GM12878 (cell line): ENCODE data around the gene TPSB2. TPM values are rescaled to one million over a fixed set of nuclear protein-coding genes. Genes with fewer than 3 reads are reported as not detected.
"Not testable (repeated sequence)": the region's sequence is repeated elsewhere in the genome, so short reads cannot be mapped to it uniquely, and the experiment has no call there.

ENCODE experiments used
- ATAC-seq: fragments of 200-7000 bp; cut with Tn5 transposase; 3 replicates; pipeline ENCODE4 v1.9.1; 2020; ENCODE audit warnings: mild to moderate bottlenecking, moderate library complexity
- BruUV-seq: library from RNA; stranded (reverse); fragments of 400-500 nt; replicated peaks from 2 replicates; lab custom pipeline; 2021; lab: Mats Ljungman, UMichigan
- CTCF ChIA-PET: fragments of 300-600 bp; sonication (Branson Sonifier 250); formaldehyde crosslinking; extraction: SDS; loops from one replicate; lab custom pipeline; 2021; ENCODE audit warnings: inconsistent platforms; lab: Yijun Ruan, JAX
- POLR2A ChIA-PET: fragments of 350-600 bp; formaldehyde crosslinking; extraction: SDS; loops from one replicate; lab custom pipeline; 2021; ENCODE audit warnings: inconsistent platforms; lab: Charles Lee
- RAD21 ChIA-PET: fragments of 300-600 bp; sonication (Branson Sonifier 250); formaldehyde crosslinking; loops from one replicate; lab custom pipeline; 2023; ENCODE audit warnings: antibody characterized with exemption; ENCODE audit not compliant: unreplicated experiment; lab: Charles Lee
- SMC1A ChIA-PET: fragments of 300-600 bp; sonication (Branson Sonifier 250); formaldehyde crosslinking; loops from one replicate; lab custom pipeline; 2023; ENCODE audit not compliant: unreplicated experiment, uncharacterized antibody; lab: Charles Lee
- DNase-seq: peaks from one replicate; pipeline ENCODE4 v3.0.0-alpha.2; 2011; ENCODE audit warnings: low read depth, low spot score
- FAIRE-seq: peaks from 3 replicates; lab custom pipeline; 2011; peaks lifted over from hg19 to GRCh38; lab: Jason Lieb, UNC
- H2AFZ ChIP-seq: 2 replicates; pipeline ENCODE4 v1.6.0; 2011; ENCODE audit warnings: low read depth, low read length, control low read depth; ENCODE audit not compliant: control insufficient read depth
- H3K27ac ChIP-seq: 2 replicates; pipeline ENCODE4 v1.5.1; 2011; ENCODE audit warnings: control low read depth; ENCODE audit not compliant: control insufficient read depth, insufficient read depth
- H3K27me3 ChIP-seq, 2 experiments: replicated peaks in 1 of 2; 2 replicates each; pipeline versions ENCODE4 v1.6.0 to v1.6.1; 2011; ENCODE audit warnings: low read length in 1 of 2; ENCODE audit not compliant: control insufficient read depth in 2 of 2, insufficient read depth in 2 of 2
- H3K36me3 ChIP-seq, 2 experiments: 2 replicates each; pipeline ENCODE4 v1.5.1; 2011; ENCODE audit warnings: low read length in 1 of 2; ENCODE audit not compliant: control insufficient read depth in 2 of 2, insufficient read depth in 2 of 2
- H3K4me1 ChIP-seq: 2 replicates; pipeline ENCODE4 v1.6.1; 2011; ENCODE audit warnings: mild to moderate bottlenecking, low read length, moderate library complexity, mixed read lengths; ENCODE audit not compliant: control insufficient read depth, insufficient read depth
- H3K4me2 ChIP-seq: 2 replicates; pipeline ENCODE4 v1.6.0; 2011; ENCODE audit warnings: control low read depth; ENCODE audit not compliant: control insufficient read depth, insufficient read depth
- H3K4me3 ChIP-seq: fragments of 200-600 bp; sonication (generic); 2 replicates; pipeline ENCODE4 v1.5.1; 2016
- H3K79me2 ChIP-seq: 2 replicates; pipeline ENCODE4 v1.6.0; 2011; ENCODE audit warnings: low read length; ENCODE audit not compliant: control insufficient read depth, insufficient read depth
- H3K9ac ChIP-seq: 2 replicates; pipeline ENCODE4 v1.8.0; 2011; ENCODE audit warnings: low read length, control low read depth, mixed read lengths; ENCODE audit not compliant: control insufficient read depth, insufficient read depth
- H3K9me3 ChIP-seq: replicated peaks from 3 replicates; pipeline ENCODE4 v1.5.1; 2011; ENCODE audit warnings: mild to moderate bottlenecking, low read length; ENCODE audit not compliant: control insufficient read depth, insufficient read depth
- H4K20me1 ChIP-seq: 2 replicates; pipeline ENCODE4 v1.6.0; 2011; ENCODE audit not compliant: control insufficient read depth, insufficient read depth
- BMI1 ChIP-seq: fragments of 450-650 bp; IDR thresholded peaks from 2 replicates; pipeline ENCODE4 v1.6.1; 2016; ENCODE audit warnings: mild to moderate bottlenecking, moderate library complexity, borderline replicate concordance
- WGBS: methylation state at CpG from one replicate; pipeline ENCODE4 v1.1.6; 2016; ENCODE audit warnings: low lambda C conversion rate; ENCODE audit not compliant: insufficient replicate concordance, insufficient coverage; ENCODE audit errors: missing lambda C conversion rate; 5-methylcytosine and 5-hydroxymethylcytosine counted together
- in situ Hi-C: fragments of 300-500 bp; cut with MboI; formaldehyde crosslinking; loops from 9 replicates; pipeline ENCODE4 v1.14.3; 2018; ENCODE audit warnings: mixed read lengths
- intact Hi-C: fragments of 100-400 bp; cut with micrococcal nuclease; formaldehyde crosslinking; loops from one replicate; pipeline ENCODE4 v1.14.2; 2022; ENCODE audit not compliant: unreplicated experiment
- polyA plus RNA-seq, 11 experiments: library from polyadenylated mRNA; depleted of rRNA in 4 of 11; unstranded in 6 of 11; stranded (reverse) in 5 of 11; fragments of >200 nt; fragmentation: Nextera tagmentation in 4 of 11; fragmentation: Illumina TruSeq in 1 of 11; extraction: Ambion mirVana in 4 of 11; extraction: Trizol in 1 of 11; gene quantifications; 1 replicate in 1 of 11; 2 replicates in 10 of 11; pipeline versions ENCODE4 v1.2.1 to v1.2.3, GENCODE V29; 2011 to 2016; ENCODE audit warnings: inconsistent platforms in 2 of 11, missing spikeins in 2 of 11, low read depth in 1 of 11
- total RNA-seq, 4 experiments: library from RNA; depleted of rRNA in 3 of 4; stranded (reverse); fragments of >200 nt in 3 of 4; fragmentation: Illumina TruSeq in 1 of 4; extraction: Trizol in 1 of 4; gene quantifications; 2 replicates each; pipeline versions ENCODE4 v1.2.1 to v1.2.3, GENCODE V29; 2013 to 2021

The TPSB2 gene
- total and polyA plus RNA-seq, 10 of the 15 experiments (the other 5 are each of a cell fraction or from before 2014, with no cell fraction given) = not detected

DNA sequence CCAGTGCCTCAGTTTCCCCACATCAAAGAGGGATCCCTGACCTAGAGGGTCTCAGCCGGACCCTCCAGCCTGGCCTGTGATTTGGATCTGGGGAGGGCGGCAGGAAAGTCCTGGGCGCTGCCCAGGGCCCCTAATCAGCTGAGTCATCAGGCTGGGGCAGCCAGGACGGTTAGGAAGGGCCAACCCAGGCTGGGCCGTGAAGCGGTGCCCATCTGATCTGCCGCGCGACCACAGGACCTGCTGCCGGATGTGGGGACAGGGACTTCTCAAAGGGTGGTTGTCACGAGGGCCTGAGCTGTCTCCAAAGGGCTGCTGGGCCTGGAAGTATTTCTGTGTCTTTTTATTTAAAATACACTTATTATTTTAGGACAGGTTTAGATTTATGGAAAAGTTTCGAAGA lies 14.9 kb upstream of the TPSB2 start:
- WGBS = 32% methylated on average over 11 of the region's 12 CpGs
- H3K79me2 ChIP-seq = no peaks in the 10 kb centered on the region
- no peak overlapping the region for H3K4me3 ChIP-seq
- H3K4me2 ChIP-seq = no peak overlapping the region
- H3K36me3 ChIP-seq = no peaks in the 10 kb centered on the region
- no peak for FAIRE-seq
- ATAC-seq = no peak
- no peak overlapping the region for H3K27ac ChIP-seq
- H3K9ac ChIP-seq = no peak overlapping the region
- ChIA-PET SMC1A (no interaction called here), RAD21 (no interaction called here)
- intact Hi-C loops = no loop called here
- H2AFZ ChIP-seq = no peak overlapping the region
- H3K4me1 ChIP-seq = no peaks in the 10 kb centered on the region
- DNase-seq = no peak
- BruUV-seq = no TSS peak
- no peaks in the 10 kb centered on the region for H4K20me1 ChIP-seq
- no peak for TF ChIP-seq BMI1
- TF ChIP-seq, all 136 proteins: peak for 0
- in situ Hi-C loops = no loop called here
- no peaks in the 10 kb centered on the region for H3K27me3 ChIP-seq
- no peaks in the 10 kb centered on the region for H3K9me3 ChIP-seq
- ChIA-PET POLR2A (no interaction called here), CTCF (no interaction called here)

DNA sequence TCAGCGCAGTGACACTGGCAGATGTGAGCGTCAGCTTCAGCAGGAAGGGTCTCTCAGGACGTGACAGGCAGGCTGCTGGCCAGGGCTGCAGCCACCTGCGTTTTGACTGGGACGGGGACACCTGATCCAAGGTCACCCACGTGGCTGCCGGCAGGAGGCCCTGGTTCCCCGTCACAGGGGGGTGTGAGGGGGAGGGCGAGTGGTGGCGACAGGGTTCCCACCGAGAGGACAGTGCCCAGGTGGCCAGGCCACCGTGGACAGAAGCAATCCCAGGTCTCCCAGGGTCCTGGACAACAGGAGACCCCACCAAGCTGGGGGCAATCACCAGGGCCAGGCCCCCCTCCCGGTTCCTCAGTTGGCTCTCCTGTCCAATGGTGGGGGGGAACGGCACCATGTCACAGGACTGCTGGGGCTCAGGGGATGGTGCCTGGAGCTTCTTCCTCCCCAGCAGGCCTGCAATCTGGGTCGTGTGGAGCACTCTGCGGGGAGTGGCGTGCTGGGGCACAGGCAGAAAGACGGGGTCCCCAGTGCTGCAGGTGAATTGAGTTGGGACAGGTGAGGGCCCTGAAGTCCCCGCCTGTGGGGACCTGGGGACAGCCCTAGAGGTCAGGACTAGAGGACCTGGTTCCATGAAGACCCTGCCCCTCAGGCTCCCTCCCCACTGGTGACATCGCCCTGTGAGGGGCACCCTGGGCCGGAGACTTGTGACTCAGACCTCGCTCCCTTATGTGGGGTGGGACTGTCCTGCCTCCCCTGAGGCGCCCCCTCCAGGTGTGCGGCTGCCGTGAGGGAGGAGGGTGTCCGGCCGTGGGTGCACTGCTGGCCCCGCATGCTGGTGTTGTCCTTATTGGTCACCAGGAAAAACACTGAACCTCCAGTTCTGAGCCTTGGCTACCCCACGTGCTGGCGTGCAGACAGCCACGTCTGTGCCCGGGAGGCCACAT lies 14.2 kb upstream of the TPSB2 start:
- BruUV-seq = not testable (repeated sequence)

DNA sequence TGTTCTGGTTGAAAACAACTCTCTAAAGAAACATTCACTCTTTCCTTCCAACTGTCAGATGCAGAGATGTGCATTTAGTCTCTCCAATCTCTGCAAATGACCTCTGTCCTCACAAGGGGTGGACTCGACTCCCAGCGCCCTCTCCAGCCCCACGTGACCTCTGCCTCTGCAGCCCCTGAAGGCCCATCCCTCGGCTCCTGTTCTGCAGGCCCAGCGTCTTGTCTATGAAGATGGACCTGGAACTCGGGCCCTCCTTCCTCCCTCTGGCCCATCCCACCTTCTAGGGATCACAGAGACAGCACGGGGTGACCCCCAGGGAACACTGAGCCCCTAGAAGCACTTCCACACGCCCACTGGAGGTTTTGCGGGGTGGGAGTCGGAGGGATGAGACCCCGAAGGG lies 13.4 kb upstream of the TPSB2 start:
- SMC1A ChIA-PET, H3K9ac ChIP-seq, FAIRE-seq, H4K20me1 ChIP-seq, H3K4me1 ChIP-seq, in situ Hi-C loops, ATAC-seq, H3K27me3 ChIP-seq, H3K79me2 ChIP-seq, H3K36me3 ChIP-seq, H3K4me3 ChIP-seq, H3K27ac ChIP-seq, DNase-seq, H3K9me3 ChIP-seq, CTCF ChIA-PET, BruUV-seq, RAD21 ChIA-PET, H3K4me2 ChIP-seq, intact Hi-C loops, POLR2A ChIA-PET, H2AFZ ChIP-seq: not testable (repeated sequence)
- 25% methylated on average over 7 of the region's 11 CpGs for WGBS

More for the DNA sequence above, 14.2 kb upstream of the TPSB2 start:
- SMC1A ChIA-PET, FAIRE-seq, DNase-seq, ATAC-seq, H3K27ac ChIP-seq, H3K4me1 ChIP-seq, POLR2A ChIA-PET, CTCF ChIA-PET, H3K36me3 ChIP-seq, H4K20me1 ChIP-seq, H3K4me3 ChIP-seq, H3K27me3 ChIP-seq, in situ Hi-C loops, H3K79me2 ChIP-seq, H2AFZ ChIP-seq, H3K9ac ChIP-seq, H3K9me3 ChIP-seq, H3K4me2 ChIP-seq, intact Hi-C loops, RAD21 ChIA-PET: not testable (repeated sequence)
- 26% methylated on average over 21 of the region's 32 CpGs for WGBS

DNA sequence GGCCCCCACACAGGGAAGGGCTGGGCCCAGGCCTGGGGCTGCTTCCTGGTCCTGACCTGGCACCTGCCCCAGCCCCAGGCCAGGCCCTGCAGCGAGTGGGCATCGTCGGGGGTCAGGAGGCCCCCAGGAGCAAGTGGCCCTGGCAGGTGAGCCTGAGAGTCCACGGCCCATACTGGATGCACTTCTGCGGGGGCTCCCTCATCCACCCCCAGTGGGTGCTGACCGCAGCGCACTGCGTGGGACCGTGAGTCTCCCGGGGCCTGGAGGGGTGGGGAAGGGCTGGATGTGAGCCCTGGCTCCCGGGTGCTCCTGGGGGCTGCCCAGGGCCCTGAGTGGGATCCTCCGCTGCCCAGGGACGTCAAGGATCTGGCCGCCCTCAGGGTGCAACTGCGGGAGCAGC lies 11.1 kb upstream of the TPSB2 start:
- H2AFZ ChIP-seq, ATAC-seq, H3K36me3 ChIP-seq, H3K4me3 ChIP-seq, H3K27ac ChIP-seq, POLR2A ChIA-PET, RAD21 ChIA-PET, H3K27me3 ChIP-seq, FAIRE-seq, in situ Hi-C loops, DNase-seq, H3K4me2 ChIP-seq, intact Hi-C loops, CTCF ChIA-PET, H3K79me2 ChIP-seq, SMC1A ChIA-PET, BruUV-seq, H4K20me1 ChIP-seq, H3K9ac ChIP-seq, H3K9me3 ChIP-seq, H3K4me1 ChIP-seq: not testable (repeated sequence)
- 71% methylated on average over 9 of the region's 15 CpGs for WGBS
